Measurements from ENCODE around the gene FHIT. TPM values are rescaled to one million over a fixed set of nuclear protein-coding genes. Genes with fewer than 3 reads are reported as not detected.

FHIT gene
- total and polyA plus RNA-seq, 2 of the 4 experiments (the other 2 are of a cell fraction), result 0.07 TPM; not detected in 1

GRCh38 chr3:61194892-61195538, 56.2 kb downstream of the FHIT start:
- no peaks in the 10 kb centered on the region for H4K20me1 ChIP-seq (ENCODE audit: insufficient read depth, low read length)
- H3K9ac ChIP-seq (ENCODE audit: low read depth, low read length), result no peak overlapping the region
- no TSS peak for BruUV-seq (replicated peaks)
- ATAC-seq (ENCODE audit: low read depth), result no peak
- H3K27ac ChIP-seq (ENCODE audit: insufficient read depth, low read length), result no peak overlapping the region
- H3K4ac ChIP-seq (ENCODE audit: low read depth, low read length), result no peak overlapping the region
- H2BK120ac ChIP-seq (ENCODE audit: low read depth, low read length), result no peak overlapping the region
- no peaks in the 10 kb centered on the region for H3K4me1 ChIP-seq (ENCODE audit: control insufficient read depth, insufficient read depth, low read length)
- no peak overlapping the region for H3K56ac ChIP-seq (ENCODE audit: extremely low read depth, insufficient read depth, low read length)
- H3K36me3 ChIP-seq (ENCODE audit: control insufficient read depth, insufficient read depth, low read length), result no peaks in the 10 kb centered on the region
- in situ Hi-C loops (cut with MboI; ENCODE audit: low sequenced_read_pairs), result no loop called here
- ChIA-PET POLR2A (ENCODE audit: unreplicated experiment) (no interaction called here), CTCF (no interaction called here)
- no peak overlapping the region for H3K14ac ChIP-seq (replicated peaks; ENCODE audit: low read depth, low read length)
- H2BK5ac ChIP-seq (ENCODE audit: low read depth, low read length, poor library complexity, severe bottlenecking), result no peak overlapping the region
- no peak overlapping the region for H3K18ac ChIP-seq (ENCODE audit: low read depth, low read length)
- H3K27me3 ChIP-seq (ENCODE audit: control insufficient read depth, insufficient read depth, low read length), result no peaks in the 10 kb centered on the region
- dilution Hi-C loops (cut with HindIII; ENCODE audit: low sequenced_read_pairs, unreplicated experiment), result no loop called here
- no peak overlapping the region for H3K4me2 ChIP-seq (ENCODE audit: low read depth, low read length)
- no peaks in the 10 kb centered on the region for H3K9me1 ChIP-seq (ENCODE audit: insufficient read depth, low read length)
- no CpG with 5 or more reads among the region's 4 CpGs for WGBS, 2 experiments (ENCODE audit: extremely low coverage in 2 of 2, insufficient read length in 1 of 2)
- H4K8ac ChIP-seq (ENCODE audit: low read depth in 2 of 2, low read length in 2 of 2), result no peak overlapping the region
- H3K23ac ChIP-seq (ENCODE audit: low read depth, low read length), result no peak overlapping the region
- no peak overlapping the region for H2BK20ac ChIP-seq (ENCODE audit: low read depth, low read length)
- H2BK15ac ChIP-seq (ENCODE audit: low read depth, low read length), result no peak overlapping the region
- H2AK5ac ChIP-seq (ENCODE audit: low read depth, low read length), result no peak overlapping the region
- no peaks in the 10 kb centered on the region for H3K79me1 ChIP-seq (ENCODE audit: low read depth in 1 of 2, low read length in 2 of 2)
- no peak for DNase-seq
- H4K5ac ChIP-seq (ENCODE audit: low read depth, low read length), result no peak overlapping the region
- H3K4me3 ChIP-seq (ENCODE audit: insufficient read depth, low read depth, low read length), result no peak overlapping the region
- no peak overlapping the region for H2AK9ac ChIP-seq (replicated peaks; ENCODE audit: low read depth, low read length, poor library complexity)
- no peak overlapping the region for H4K91ac ChIP-seq (ENCODE audit: insufficient read depth, low read depth, low read length)
- no peak overlapping the region for H2AFZ ChIP-seq (replicated peaks; ENCODE audit: low read length, poor library complexity)
- no peak for TF ChIP-seq CEBPB (IDR thresholded peaks at IDR 0.05; ENCODE audit: low read depth, low read length)
- TF ChIP-seq MAFK (IDR thresholded peaks at IDR 0.05; ENCODE audit: low read depth, low read length), result no peak
- TF ChIP-seq CHD1 (IDR thresholded peaks at IDR 0.05; ENCODE audit: low read depth, low read length), result no peak
- TF ChIP-seq RAD21 (IDR thresholded peaks at IDR 0.05; ENCODE audit: low read length), result no peak
- no peak for TF ChIP-seq FOS (IDR thresholded peaks at IDR 0.05; ENCODE audit: low read depth, low read length)
- TF ChIP-seq USF2 (IDR thresholded peaks at IDR 0.05; ENCODE audit: low read depth, low read length), result no peak
- TF ChIP-seq RCOR1 (IDR thresholded peaks at IDR 0.05; ENCODE audit: insufficient replicate concordance, low read length), result no peak
- no peak for TF ChIP-seq SMC3 (IDR thresholded peaks at IDR 0.05; ENCODE audit: low read depth, low read length)
- TF ChIP-seq RFX5 (IDR thresholded peaks at IDR 0.05; ENCODE audit: low read depth, low read length), result no peak
- no peak for TF ChIP-seq MAZ (IDR thresholded peaks at IDR 0.05; ENCODE audit: borderline replicate concordance, low read depth, low read length)
- intact Hi-C loops (cut with micrococcal nuclease), result no loop called here
- no peaks in the 10 kb centered on the region for H3K9me3 ChIP-seq (ENCODE audit: control insufficient read depth, insufficient read depth, low read length)
